NCI-H1105 treated with DMSO at 0.1 percent for 48 hours (cell line): Measurements from ENCODE around the gene FAM163A.
"Not testable (repeated sequence)": the region's sequence is repeated elsewhere in the genome, so short reads cannot be mapped to it uniquely, and the experiment has no call there.

Source experiments
- DNase-seq: peaks from one replicate; lab custom pipeline; 2025; lab: John Stamatoyannopoulos, UW

Gene FAM163A

DNA sequence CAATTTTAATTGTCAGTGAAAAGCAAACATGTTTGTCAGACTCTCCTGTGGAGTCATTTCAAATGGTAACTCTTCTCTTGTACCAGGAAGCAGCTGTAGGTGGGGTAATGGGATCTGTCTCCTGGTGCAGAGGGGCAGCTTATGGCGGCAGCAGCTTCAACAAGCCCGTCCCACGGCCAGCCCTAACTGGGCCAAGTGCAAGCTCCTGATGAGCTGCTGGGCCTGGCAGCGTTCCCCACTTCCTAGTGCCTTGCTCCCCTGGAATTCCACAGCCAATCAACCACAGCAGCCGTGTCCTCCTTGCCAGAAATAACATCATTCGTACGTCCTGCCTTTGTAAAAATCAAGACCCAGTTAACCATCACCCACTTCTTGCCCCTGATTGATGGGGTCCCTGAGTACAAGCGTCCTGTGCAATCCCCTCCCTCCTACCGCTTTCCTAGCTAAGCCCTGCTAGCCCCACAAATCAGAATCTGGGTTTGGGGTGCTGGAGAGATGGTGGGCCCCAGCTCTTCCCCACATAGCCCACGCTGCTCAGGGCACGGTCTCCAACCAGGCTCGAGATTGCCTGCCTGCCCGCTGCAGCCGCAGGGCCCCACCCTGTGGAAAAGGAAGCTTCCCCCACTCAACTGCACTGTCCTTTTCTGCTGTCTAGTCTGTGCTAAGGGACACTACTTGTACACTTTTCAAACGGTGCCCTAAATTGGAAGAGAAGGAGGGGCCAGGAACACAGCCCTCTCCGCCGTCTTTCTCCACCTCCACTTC lies 73.3 kb downstream of the FAM163A start:
- no peak for DNase-seq

DNA sequence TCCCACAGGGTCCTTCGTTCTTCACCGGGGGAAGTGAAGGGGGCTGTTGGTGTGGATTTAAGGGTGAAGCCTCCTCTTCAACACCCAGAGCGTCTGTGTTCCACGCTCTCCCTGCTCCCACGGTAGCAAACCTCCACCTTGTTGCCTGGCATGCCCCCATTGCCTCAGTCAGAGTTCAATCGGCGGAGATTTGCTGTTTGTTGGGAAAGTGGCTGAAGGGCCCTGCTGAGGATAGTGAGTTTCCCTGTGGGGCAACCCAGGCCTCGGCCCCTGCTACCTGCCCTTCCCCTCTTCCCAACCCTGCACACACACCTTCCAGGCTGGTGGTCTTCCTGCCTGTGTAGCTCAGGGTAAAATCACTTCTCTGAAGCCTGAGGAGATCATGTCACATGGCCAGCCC lies 74.0 kb downstream of the FAM163A start:
- no peak for DNase-seq

GRCh38 chr1:179817789-179818188 lies 74.7 kb downstream of the FAM163A start:
- no peak for DNase-seq

- no peak for DNase-seq
Measured at GRCh38 chr1:179818260-179818659, 75.2 kb downstream of the FAM163A start.

DNA sequence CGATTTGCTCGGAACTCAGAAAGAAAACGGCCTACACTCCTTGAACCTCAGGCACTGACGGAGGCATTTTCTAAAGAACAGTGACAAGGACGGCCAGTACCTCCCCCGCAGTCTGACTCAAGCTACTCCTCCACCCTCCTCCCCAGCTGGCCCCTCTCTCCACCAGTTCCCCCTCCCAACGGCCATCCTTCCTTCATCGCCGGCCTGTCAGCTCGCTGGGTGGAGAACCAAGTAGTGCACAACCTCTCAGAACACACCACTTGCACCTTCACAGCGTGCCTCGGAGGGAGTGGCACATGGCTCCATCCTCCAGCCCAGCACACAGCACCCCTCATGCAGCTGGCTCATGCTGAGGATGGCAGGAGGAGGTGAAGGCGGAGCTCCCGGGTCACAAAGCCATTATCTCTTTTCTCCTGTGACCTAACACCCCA lies 75.7 kb downstream of the FAM163A start:
- no peak for DNase-seq

- no peak for DNase-seq
Measured at GRCh38 chr1:179820226-179820970, 77.3 kb downstream of the FAM163A start.

DNA sequence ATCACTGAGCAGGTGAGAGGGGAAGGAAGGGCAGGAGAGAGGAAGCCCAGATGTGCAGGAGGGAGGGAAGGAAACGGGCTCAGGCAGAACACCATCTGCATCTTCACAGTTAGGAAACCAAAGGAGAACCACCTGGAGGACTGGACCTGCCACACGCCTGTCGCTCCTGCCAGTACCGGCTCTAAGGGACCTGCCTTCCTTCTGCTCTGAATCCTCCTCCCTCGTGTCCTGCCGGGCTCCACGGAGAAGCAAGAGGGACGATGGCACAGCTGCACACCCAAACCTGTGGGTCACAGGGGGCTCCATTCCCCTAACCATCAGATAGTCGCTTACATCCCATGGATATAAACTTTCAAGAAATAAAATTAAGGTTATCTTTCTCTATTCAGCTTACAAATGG lies 78.4 kb downstream of the FAM163A start:
- DNase-seq = no peak

DNA sequence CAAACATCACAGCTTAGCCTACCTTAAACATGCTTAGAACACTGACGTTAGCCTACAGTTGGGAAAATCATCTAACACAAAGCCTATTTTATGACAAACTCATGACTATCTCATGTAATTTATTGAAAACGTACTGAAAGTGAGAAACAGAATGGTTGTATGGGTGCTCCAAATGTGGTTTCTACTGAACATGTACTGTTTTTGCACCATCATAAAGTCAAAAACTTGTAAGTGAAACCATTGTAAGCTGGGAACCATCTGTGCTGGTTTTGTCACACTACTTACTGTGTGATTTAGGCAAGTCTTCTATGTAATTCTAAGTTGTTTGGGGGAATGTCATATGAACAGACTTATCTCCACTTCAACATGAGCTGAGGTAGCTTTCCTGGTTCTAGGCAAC lies 79.0 kb downstream of the FAM163A start:
- no peak for DNase-seq

DNA sequence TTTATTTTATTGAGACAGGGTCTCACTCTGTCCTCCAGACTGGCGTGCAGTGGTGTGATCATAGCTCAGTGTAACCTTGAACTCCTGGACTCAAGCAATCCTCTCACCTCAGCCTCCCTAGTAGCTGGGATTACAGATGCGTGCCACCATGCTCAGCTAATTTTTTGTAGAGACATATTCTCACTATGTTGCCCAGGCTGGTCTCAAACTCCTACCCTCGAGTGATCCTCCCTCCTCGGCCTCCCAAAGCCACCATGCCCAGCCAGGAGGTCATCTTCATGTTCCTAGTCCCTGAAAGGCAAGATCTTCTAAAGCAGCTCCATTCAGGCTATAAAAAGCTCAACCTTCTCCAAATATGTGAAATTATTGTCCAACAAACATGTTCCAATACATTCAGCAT lies 80.6 kb downstream of the FAM163A start:
- no peak for DNase-seq

DNA sequence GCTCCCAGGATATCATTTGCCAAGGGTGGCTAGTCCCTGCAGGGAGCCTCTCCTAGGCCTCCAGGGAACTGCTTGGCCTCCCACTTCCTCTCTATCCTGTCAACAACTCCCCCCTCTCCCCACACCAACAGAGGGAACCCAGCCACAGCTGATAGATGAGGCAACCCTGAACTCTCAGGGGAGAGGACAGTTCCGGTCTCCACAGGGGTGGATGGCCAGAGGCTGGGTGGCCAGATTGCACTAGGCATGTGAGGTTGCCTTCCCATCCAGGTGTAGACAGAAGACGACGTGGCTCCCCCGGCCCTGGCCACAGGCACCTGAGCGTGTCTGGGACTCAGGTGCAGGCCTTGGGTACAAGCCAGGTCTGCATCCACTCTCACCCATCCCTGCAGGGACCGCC lies 81.2 kb downstream of the FAM163A start:
- DNase-seq = no peak

- no peak for DNase-seq
Measured at GRCh38 chr1:179825206-179825605, 82.1 kb downstream of the FAM163A start.

- DNase-seq = no peak
Measured at GRCh38 chr1:179825798-179826460, 82.8 kb downstream of the FAM163A start.

DNA sequence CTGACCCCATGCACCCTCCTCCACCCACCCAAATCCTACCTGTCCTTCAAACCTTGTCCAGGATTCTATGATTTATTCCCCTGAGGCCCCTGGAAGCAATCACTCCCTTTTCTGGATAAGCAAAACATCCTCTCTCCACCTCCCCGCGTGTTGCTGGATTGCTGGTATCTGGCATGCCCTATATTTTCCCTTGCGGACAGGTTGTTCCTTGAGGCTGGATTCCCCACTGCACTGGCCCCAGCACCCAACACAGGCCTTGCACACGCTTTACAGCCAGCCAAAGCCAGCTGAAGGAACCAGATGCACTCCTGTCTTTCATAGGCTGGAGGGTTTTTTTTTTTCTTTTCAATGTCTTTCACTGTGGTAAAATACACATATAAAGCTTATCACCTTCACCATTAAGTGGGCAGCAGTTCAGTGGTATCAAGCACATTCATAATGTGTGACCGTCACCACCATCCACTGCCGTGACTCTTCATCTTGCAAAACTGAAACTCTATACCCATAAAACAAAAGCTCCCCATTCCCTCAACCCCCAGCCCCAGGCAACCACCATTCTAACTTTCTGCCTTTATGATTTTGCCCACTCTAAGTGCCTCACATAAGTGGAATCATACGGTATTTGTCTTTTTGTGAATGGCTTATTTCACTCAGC lies 83.7 kb downstream of the FAM163A start:
- no peak for DNase-seq

DNA sequence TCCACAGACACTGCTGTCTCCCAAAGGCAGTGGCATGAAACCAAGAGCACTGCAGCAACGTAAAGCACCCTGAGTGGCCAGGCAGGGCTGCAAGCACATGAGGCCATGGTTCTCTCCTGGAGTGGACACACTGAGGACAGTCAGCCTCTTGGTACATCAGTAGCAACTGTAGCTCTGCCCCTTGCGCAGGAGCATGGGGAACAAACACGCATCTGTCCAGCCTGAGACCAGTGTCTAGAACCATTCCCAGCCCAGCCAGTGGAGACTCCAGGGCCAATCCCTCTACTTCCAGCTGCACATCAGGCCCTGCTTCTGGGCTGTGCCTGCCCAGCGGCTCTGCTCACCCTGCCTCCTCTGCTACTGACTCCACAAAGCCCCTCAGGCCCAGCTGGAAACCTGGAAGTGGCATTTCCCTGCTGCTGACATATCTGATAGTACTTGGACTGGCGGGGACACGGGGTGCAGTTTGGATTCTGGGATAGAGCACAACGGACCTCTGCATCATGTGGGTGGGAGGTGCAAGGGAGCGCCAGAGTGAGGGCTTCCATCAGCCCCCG lies 85.5 kb downstream of the FAM163A start:
- no peak for DNase-seq

DNA sequence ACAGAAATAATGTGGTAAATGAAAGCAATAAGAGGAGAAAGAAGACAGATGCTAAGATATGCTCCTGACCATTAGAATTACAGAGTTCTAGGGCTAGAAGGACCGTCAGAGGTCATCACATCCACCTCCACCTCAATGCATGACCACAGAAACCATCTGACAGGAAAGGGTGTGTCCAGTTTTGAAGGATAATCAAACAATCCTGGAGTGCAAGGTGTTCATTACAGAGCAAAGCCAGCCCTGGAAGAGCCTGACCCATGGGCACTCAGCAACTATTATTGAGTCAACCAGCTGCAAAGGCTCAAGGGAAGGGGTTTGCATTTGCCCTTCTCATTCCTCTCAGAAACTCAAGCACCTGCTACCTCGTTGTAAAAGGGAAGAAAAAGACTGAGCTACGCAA lies 88.1 kb downstream of the FAM163A start:
- no peak for DNase-seq

- DNase-seq = no peak
Measured at GRCh38 chr1:179831852-179832699, 89.0 kb downstream of the FAM163A start.

- not testable (repeated sequence) for DNase-seq
Measured at GRCh38 chr1:179836686-179837445, 93.8 kb downstream of the FAM163A start.

DNA sequence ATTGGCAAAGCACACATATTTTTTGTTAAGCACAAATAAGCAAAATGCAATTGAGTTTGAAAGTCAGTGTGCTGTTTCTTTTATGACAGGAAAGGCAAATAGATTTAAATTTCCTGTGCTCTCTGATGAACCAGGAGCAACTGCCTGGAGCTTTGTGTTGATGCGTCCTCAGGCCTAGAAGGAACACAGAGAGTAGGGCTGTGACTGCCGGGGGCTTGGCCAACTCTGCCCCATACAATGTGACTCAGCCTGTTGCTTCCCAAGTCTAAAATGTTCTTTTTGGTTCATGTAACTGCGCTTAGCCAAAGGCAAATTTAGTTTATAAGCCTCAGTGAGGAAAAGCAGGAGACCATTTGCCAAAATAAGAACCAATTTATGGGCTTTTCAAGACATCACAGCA lies 97.0 kb downstream of the FAM163A start:
- DNase-seq = no peak

- no peak for DNase-seq
Measured at GRCh38 chr1:179848233-179848632, 105.1 kb downstream of the FAM163A start.

DNA sequence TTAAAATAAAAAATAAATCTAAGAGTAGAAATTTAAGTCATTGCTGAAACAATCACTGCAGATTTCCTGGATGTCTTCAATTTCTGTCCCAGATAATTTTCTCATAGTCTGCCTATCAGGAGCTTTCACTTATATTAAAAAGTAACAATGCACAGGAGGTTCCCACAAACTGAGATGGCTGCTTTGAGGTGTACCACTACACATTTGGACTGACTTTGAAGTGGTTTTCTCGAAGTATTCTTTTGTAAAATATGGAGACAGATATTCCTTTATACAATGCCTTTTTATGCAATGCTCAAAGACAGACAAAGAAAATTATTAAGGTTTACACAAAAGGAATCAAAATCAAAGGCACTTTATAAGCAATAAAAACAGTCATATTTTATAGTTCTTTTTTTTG lies 110.0 kb downstream of the FAM163A start:
- no peak for DNase-seq
